GM21786 (cell line): ENCODE measurements around the gene GABRG3.

Experiments used
- ATAC-seq: cut with Tn5 transposase; IDR thresholded peaks from one replicate; pipeline ENCODE4 v1.9.1; 2021; ENCODE audit not compliant: unreplicated experiment

The GABRG3 gene

DNA sequence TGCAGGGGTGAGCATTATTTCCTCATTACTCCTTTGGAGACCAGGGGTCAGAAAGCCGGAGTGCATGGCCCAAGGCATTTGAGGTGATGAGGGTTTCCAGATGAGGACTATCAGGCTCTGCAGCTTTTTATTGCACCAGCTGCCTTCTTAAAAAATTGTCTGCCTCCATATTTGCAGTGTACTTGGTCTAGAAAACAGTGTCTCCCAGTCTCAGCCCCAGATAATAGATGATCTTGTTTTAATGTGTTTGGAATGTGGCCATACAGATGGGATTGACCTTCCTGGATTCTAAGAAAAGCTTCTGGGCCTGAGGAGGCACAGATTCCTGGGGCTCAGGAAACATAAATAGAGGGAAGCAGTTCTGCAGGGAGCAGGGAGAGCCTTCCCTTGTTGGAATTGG is 123.3 kb downstream of the GABRG3 start:
- ATAC-seq: no peak

DNA sequence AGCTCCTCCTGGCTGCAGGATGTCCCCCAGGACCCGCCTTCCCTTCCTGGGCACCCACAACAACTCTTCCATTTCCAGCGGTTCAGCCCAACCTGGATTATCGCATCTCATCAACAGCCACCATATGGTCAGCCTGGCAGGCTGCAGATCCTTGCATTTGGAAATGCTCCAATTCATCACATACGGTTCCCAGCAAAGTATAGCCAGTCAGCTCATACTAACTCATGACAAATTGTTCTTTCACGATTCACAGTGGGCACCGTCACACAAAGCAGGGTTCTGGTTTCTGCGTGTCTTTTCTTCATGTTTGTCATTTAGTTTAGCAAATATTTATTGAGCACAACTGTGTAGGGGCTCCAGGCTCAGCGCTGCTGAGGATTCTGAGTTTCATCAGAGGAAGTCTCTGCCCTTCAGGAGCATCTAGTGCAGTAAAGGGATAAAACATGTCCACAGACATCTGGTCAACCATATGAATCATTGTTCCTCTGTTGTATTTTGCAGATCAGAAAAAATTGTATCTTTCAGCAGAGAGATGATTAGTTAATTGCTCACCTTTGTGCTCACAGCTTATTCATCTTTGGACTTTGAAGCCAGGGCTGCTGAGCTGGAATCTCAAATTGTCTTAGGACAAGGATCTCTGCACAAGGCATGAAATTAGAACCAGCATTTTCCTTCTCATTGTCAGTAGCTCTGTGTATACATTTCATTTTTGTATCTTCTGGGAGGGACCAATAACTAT is 125.1 kb downstream of the GABRG3 start:
- no peak for ATAC-seq

DNA sequence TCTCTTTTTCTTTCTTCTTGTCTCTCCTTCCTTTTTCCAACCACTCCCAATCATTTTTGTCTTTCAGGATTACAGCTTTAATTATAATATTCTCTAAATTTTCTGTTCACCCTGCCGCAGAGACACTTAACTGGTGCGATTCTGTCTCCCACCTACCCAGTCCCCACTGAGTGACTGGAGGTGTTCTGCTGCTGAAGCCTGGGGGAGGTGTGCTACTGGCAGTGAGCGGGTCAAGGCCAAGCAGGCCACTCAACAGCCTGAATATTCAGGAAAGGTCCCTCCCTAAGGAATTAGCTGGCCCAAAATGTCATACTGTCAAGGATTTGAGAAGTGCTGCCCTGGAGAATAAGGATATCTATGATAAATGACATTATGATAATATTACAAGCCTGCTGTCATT is 126.5 kb downstream of the GABRG3 start:
- no peak for ATAC-seq

DNA sequence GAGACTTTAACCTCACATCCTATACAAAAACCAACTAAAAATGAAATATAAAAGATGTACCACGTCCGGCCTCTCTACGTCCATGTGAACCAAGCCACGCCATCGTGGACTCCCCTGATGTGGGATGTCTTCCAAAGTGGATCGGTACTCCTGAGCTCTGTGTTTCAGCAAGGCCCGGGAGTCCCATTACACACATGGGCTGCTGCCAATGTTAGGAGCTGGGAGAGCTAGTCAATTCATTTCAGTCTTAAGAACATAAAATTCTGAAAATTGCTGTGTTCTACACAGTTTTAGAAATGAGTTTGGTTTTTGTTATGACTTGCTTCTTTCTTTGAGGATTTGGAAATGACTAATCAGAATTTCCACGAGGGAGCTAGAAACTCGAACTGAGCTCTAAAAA is 131.0 kb downstream of the GABRG3 start:
- no peak for ATAC-seq

DNA sequence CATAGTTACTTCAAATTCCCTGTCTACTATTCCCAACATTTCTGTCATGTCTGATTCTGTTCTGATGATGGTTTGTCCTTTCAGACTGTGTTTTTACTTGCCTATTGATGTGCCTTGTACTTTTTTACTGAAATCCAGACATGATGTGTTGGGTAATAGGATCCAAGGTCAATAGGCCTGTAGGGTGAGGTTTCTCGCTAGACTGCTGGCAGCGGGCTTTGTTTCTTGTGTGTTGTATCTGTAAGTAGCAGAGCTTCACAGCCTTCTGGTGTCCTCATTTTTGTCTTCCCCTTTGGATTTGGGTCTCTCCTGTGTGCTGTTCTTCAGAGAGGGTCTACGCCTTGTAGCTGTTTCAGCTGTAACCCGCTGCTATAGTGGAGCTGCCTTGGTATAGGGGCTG is 140.3 kb downstream of the GABRG3 start:
- no peak for ATAC-seq

DNA sequence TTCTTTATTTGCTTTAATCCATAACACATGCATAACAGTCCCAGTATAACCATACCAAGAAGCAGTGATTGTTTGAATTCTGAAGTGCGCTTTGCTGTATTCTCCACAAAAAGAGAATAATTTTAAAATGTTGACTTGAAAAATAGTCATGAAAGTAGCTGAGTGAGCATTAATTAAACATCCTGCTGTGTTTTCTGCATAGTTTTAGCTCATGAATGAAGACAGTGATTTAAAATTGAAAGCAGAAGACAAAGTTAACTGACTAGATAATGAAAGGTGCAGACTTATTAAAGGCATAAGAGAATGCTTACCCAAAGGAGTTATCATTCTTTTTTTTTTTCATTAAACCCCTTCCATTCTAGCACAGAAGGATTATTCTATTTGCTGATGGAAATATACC is 143.5 kb downstream of the GABRG3 start:
- ATAC-seq: no peak

DNA sequence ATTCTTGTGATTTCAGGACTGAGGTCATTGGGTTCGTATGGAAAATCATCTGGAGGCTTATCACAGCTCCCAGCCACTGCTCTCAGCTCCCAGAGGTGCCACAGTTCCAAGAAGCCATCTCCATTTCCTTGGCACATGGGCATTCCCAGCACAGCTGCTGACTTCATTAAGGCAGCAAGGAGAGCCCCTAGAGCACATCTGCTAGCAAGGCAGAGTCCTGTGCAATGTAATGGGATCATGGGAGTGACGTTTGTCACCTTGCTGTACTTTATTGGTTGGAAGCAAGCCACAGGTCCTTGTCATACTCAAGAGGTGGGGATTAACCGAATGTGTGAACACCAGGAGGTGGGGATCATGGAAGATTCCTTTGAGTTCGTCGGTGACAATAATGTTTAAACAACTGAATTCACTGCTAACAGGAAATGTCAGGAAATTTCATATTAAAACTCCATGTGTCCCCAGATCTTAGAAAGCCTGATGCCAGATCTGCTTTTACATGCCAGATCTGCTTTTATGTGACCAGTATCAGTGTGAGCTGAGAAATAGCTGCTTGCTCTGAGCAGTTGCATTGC is 148.8 kb downstream of the GABRG3 start:
- ATAC-seq: no peak

DNA sequence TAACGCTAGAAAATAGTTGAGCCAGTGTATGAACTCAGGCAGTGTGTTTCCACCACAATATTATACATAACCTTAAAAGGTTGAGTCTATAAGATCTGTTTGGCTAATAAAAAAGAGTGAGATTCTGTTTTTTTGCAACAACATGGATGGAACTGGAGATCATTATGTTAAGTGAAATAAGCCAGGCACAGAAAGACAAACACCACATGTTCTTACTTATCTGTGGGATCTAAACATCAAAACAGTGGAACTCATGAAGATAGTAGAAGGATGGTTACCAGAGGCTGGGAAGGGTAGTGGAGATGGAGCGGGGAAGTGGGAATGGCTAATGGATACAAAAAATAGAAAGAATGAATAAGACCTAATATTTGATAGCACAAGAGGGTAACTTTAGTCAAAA is 150.7 kb downstream of the GABRG3 start:
- ATAC-seq: no peak

DNA sequence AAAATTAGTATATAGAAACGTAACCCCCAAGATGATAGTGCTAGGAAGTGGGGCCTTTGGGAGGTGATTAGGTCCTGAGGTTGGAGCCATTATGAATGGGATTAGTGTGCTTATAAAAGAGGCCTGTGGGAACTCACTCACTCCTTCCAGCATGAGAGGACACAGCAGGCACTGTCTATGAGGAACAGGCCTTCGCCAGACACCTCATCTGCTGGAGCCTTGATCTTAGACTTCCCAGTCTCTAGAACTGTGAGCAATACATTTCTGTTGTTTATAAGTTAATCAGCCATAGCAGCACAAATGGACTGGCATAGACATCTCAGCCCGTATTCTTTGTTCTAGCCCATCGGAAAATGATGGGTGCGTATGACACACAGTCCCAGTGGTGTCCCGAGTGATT is 152.3 kb downstream of the GABRG3 start:
- no peak for ATAC-seq

DNA sequence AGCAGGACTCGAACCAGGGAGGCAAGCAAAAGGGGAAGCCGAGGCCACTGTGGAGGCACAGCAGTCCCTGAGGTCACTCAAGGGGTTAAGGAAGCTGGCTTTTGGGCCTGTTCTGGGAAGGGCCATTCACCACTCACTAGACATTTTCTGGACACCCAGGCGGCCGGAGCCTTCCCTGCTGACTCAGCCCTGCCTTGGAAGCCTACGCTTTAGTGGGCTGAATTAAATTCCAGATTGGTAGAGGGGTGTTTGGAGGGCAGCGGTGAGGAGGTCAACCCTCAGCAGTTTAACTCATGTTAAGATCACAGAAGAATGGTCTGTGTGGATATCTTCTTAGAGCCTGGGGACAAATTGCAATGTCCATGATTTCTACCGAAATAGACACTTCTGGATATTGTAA is 152.8 kb downstream of the GABRG3 start:
- no peak for ATAC-seq

DNA sequence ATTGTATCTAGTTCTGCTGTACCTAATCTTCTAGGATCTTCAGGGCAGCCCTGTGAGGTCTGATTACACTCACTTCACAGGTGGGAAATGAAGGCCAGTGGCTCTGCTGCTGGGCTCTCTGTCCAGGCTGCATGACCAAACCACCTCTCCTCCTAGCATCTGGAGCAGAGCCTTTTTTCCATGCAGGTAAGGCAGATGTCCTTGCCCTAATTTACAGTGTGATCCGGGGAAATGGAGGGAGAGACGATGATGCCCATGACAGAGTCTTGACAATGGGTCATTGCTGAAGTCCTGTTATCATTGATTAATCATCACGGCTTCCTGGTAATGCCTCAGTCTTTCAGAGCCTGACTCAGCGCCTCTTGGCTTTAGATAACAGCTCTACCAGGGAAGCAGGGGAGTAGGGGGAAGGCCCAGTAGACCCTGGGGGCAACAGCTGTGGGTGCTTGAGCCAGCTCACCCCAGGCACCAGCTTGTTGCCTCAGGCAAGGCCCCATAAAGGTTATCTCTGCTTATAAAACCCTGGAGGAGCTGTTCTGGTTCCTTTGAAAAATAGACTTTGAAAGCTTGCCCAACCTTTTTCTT is 153.4 kb downstream of the GABRG3 start:
- no peak for ATAC-seq

DNA sequence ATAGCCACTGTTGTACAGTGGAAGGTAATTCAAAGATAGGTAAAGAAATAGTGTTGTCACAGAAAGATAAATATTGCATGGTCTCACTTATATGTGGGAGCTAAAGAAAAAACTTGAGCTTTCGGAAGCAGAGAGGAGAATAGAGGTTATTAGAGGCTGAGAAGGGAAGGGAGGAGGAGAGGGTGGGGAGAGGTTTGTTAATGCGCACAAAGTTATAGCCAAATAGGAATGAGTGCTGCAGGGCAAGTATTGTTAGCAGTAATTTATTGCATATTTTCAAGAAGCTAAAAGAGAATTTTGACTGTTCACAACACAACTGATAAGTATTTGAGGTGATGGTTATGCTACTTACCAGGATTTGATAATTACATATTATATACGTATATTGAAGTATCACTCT is 154.2 kb downstream of the GABRG3 start:
- ATAC-seq: no peak

DNA sequence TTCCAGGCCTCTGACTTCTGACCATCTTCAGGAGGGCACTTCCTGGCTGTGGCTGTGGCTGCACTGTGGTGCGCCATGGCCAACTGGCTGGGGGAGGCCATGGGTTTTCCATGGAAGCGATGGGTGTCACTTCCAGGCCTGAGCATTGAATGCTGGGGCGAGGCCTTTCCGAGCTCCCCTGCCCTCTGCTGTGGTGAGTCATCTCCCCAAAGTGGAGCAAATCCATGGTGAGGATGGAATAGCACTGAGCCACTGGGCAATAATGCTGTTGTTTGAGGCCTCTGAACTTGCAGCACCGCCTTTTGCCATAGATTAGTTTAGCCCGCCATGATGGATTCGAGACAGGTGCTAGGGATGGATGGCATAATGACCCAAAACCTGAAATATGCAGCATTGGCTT is 155.5 kb downstream of the GABRG3 start:
- ATAC-seq: no peak

DNA sequence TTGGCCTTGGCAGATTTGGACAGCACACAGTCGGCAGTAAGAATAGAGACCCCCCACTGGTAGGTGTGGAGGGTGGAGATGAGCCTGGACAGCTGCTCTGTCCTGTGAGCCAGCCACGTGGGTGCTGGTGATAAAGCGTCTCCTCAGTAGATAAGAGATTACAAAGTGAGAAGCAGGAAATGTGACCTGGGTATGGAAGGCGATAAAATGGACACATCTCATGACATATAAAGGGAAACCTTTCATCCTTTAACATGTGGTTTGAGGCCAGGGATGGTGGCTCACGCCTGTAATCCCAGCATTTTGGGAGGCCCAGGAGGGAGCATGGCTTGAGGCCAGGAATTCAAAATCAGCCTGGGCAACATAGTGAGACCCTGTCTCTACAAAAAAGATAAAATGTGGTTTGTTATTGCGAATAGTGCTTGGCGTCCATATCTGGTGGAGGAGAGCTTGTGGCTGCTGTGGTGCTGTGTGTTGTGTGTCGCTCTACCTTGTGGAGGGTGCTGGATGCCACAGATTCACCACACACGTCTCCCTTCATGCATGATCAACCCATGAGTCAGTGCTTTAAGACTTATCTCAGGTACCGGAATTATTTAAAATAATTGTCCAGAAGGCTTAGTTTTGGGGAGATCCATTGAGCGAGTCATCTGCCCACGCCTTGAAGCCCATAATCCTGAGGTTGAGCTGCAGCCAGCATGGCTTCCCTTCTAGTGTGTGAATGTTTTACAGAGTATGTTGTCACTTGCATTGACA is 157.0 kb downstream of the GABRG3 start:
- no peak for ATAC-seq

DNA sequence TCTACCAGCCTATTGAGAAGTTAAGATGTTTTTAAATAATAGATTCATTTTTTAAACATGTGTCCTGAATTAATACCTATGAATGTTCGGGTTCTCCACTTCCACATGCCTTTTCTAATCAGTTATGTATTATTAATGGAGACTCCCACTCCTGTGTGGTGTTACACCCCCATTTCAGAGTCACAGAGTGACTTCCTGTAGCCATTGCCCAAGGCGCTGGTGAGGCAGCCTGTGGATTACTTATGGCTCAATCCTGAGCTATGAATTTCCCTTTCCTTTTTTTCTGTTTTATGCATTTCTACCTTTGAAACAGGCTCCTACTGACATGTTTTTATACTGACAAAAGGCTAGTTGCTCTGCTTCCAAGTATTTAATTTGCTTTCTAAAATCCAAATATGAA is 162.3 kb downstream of the GABRG3 start:
- no peak for ATAC-seq

DNA sequence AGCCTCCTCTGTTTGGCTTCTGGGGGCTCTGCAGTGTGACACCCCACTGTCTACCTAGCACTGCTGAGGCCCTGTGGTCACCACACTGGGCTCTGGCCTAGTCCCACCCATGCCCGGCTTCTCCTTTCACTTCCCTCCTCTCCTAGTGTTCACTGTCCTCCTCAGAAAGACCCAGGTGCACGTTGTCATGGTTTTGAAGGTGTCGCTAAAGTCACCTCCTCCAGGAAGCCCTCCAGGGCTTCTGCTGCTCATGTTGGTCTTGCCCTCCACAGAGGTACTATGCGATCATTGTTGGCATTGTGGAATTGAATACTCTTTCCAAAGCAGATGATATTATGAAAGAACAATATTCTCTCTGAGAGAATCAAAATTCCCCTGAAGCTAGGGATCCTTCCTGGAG is 163.5 kb downstream of the GABRG3 start:
- ATAC-seq: no peak

DNA sequence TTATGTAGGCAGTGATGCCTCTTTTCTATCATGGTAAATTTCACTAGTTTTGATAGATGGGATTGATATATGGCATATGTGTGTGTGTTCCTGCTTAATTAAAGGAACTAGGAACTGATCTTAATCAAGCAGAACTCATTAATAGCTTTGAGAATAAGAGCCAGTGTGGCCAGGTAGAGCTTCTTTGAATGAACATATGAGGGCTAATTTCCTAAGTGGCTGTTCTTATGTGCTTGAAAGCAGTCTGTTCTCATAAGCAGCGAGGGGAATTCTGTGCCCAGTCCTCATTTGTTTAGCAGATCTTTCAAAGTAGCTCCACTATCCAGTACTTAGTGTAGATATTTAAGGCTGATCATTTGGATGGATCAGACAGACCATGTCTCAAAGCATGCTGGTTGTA is 164.2 kb downstream of the GABRG3 start:
- ATAC-seq: no peak

DNA sequence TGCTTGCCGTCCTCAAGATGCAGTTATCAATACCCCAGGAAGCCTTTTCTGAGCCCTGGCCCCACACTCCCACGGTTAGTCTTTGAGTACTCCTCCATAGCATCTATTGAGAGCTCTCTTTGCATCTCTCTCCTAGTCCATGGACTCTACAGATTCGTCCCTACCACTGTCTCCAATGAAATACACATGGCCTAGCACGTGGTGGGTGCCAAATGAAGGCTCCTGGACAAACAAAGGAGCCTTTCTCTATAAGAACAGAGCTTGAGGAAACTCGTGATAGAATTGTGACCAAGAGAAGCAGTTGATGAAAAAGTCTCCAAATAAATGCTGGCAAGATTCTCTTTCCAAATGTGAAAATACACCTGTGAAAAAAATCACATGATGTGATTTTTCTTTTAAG is 166.1 kb downstream of the GABRG3 start:
- no peak for ATAC-seq

DNA sequence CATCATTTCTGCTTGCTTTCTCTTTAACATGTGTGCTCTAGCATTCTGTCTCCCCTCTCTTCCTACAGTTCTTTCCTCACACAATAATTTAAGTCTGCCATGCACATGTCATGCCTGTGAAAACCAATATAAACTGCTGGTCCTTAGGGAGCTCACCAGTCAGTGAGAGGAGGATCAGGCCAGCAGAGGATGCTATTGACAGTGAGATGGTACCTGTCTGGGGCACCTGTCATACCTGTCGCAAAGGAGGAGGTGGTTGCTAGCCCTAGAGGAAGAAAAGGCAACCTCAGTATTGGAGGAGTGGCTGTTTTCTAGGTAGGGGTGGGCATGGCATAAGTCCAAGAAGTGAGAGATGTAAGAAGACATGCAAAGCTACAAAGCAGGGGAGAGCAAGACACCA is 194.6 kb downstream of the GABRG3 start:
- no peak for ATAC-seq

DNA sequence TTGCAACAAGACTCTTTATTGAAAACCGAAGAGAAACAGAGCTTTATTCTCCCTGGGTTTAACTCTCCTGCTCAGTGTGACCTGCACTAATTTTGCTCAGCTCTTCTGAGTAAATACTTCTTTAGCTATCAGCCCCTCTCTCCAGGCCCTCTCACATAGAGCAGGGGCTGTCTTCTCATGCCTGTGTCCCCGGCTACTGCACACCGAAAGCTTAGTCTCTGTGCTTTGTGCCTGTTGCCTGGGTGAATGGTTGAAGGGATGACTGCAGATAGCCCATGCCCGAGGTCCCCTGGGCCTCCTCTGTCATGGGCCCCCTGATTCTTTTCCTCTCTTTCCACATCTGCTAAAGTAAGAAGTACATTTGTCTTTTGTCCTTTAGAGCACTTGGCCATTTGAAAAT is 195.9 kb downstream of the GABRG3 start:
- ATAC-seq: no peak

DNA sequence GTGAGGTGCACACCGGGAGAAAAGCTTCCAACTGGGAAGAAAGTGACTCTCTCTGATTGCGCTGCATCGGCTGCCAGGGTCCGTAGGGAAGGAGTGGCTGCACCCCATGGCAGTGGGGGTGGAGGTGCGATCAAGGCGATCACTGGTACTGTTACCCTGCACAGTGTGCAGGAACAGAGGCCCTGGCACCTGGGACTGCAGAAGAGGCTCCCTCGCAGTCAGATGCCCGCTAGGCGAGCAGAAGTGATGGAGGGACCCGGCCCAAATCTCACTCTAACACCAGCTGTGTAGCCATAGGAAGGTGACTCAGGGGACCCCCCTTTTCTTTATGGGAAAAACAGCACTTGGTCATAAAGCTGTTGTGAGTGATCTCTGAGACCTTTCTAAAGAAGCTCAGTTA is 196.8 kb downstream of the GABRG3 start:
- no peak for ATAC-seq

DNA sequence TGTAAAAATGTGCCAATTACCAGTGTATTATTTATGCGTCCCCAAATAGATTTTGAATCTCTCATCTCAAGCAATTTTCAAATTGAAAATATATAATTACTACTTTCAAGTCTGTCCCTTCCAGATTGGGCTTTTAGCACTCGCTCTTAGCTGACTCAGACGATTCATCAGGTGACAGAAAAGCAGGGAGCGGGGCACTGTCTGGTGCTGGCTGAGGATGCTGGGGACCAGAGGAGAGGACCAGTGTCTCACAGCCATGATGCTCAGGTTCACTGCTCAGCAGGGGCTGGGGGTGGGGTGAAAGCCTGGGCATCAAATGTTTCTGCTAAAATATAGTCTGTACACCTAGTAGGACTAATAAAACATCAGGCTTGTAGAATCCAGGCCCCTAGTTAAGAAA is 199.9 kb downstream of the GABRG3 start:
- ATAC-seq: no peak
